Glutamatergic neuron (in vitro differentiated cells): ENCODE data around the gene MX1. TPM values are rescaled to one million over a fixed set of nuclear protein-coding genes. Genes with fewer than 3 reads are reported as not detected.

Source experiments
- DNase-seq: peaks from one replicate; pipeline ENCODE4 v3.0.0; 2022
- H3K27ac Mint-ChIP-seq: one replicate; pipeline ENCODE4 v1.8.0; 2020; ENCODE audit warnings: mild to moderate bottlenecking, mixed read lengths, inconsistent platforms; ENCODE audit not compliant: unreplicated experiment
- H3K27me3 Mint-ChIP-seq: one replicate; pipeline ENCODE4 v1.8.0; 2020; ENCODE audit warnings: mild to moderate bottlenecking, moderate library complexity, mixed read lengths, inconsistent platforms; ENCODE audit not compliant: unreplicated experiment
- H3K36me3 Mint-ChIP-seq: one replicate; pipeline ENCODE4 v1.8.0; 2020; ENCODE audit warnings: mild to moderate bottlenecking, mixed read lengths, inconsistent platforms; ENCODE audit not compliant: unreplicated experiment
- H3K4me1 Mint-ChIP-seq: one replicate; pipeline ENCODE4 v1.8.0; 2020; ENCODE audit warnings: mild to moderate bottlenecking, low read depth, mixed read lengths, inconsistent platforms; ENCODE audit not compliant: unreplicated experiment
- H3K4me3 Mint-ChIP-seq: one replicate; pipeline ENCODE4 v1.8.0; 2020; ENCODE audit warnings: mild to moderate bottlenecking, mixed read lengths, inconsistent platforms; ENCODE audit not compliant: unreplicated experiment
- H3K9me3 Mint-ChIP-seq: one replicate; pipeline ENCODE4 v1.8.0; 2020; ENCODE audit warnings: mild to moderate bottlenecking, moderate library complexity, mixed read lengths, inconsistent platforms; ENCODE audit not compliant: unreplicated experiment
- total RNA-seq: library from RNA; stranded (reverse); fragmentation: NEBNext Ultra II Directional; extraction: Animal tissue kit (Norgen Biotek cat#: 25700); gene quantifications from one replicate; pipeline ENCODE4 v1.2.1, GENCODE V29; 2021; ENCODE audit not compliant: unreplicated experiment
- TF ChIP-seq, protein P1 (sequence below): fragments of 200-600 bp; sonication (generic); IDR thresholded peaks from one replicate; pipeline ENCODE4 v1.5.0; 2021; ENCODE audit not compliant: partially characterized antibody, unreplicated experiment

The MX1 gene
- total RNA-seq, 1 donor from 2014 or later, result 1.5 TPM

- no peak overlapping the region for H3K27ac Mint-ChIP-seq
- H3K36me3 Mint-ChIP-seq, result no peaks in the 10 kb centered on the region
- TF ChIP-seq, protein P1, sequence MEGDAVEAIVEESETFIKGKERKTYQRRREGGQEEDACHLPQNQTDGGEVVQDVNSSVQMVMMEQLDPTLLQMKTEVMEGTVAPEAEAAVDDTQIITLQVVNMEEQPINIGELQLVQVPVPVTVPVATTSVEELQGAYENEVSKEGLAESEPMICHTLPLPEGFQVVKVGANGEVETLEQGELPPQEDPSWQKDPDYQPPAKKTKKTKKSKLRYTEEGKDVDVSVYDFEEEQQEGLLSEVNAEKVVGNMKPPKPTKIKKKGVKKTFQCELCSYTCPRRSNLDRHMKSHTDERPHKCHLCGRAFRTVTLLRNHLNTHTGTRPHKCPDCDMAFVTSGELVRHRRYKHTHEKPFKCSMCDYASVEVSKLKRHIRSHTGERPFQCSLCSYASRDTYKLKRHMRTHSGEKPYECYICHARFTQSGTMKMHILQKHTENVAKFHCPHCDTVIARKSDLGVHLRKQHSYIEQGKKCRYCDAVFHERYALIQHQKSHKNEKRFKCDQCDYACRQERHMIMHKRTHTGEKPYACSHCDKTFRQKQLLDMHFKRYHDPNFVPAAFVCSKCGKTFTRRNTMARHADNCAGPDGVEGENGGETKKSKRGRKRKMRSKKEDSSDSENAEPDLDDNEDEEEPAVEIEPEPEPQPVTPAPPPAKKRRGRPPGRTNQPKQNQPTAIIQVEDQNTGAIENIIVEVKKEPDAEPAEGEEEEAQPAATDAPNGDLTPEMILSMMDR, result no peak
- peaks cover 20% of the 10 kb centered on the region for H3K4me1 Mint-ChIP-seq
- peaks cover 10% of the 10 kb centered on the region for H3K9me3 Mint-ChIP-seq
- no peak for DNase-seq
- no peak overlapping the region for H3K4me3 Mint-ChIP-seq
- peaks cover 8% of the 10 kb centered on the region for H3K27me3 Mint-ChIP-seq
These were observed 46.9 kb downstream of the MX1 start for GRCh38 chr21:41472753-41473548.

DNA sequence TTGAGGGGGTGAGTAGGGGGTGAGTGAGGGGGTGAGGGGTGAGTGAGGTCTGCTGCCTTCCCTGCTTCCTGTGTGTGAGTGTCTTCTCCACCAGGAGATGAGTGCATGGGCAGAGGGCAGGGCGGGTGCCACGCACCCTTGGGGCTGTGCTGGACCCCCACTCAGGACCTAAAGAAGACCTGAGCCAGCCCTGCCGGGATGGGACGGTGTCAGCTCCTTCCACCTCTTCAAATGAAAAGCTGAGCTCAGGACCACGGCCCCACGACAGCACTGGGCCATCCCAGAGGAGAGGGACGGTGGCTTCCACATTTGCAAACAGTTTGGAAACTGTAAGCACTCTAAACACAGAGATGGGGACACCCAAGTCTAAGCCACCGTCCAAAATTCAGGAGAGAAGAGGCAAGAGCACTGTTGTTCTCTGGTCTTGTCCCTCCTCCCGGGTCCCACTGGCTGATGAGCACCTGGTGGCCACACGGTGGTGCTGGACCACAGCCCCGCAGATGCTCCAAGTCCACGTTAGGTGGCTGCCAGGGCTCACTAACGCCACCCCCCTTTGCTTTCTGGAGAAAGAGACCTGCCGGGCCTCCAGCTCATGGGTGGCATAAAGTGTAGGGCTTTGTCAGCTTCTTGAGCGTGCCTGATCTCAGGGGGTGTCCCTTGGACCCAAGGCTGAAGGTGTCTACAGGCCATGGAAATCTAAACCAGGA lies 49.8 kb downstream of the MX1 start:
- Mint-ChIP-seq H3K4me3 (no peak overlapping the region), H3K4me1 (no peaks in the 10 kb centered on the region), H3K27ac (no peak overlapping the region), H3K9me3 (no peaks in the 10 kb centered on the region), H3K36me3 (no peaks in the 10 kb centered on the region), H3K27me3 (peaks cover 6% of the 10 kb centered on the region)
- DNase-seq, result no peak
- TF ChIP-seq, protein P1, result no peak

- Mint-ChIP-seq H3K4me1 (no peaks in the 10 kb centered on the region), H3K36me3 (no peaks in the 10 kb centered on the region), H3K27me3 (peaks cover 4% of the 10 kb centered on the region), H3K9me3 (no peaks in the 10 kb centered on the region), H3K4me3 (no peak overlapping the region), H3K27ac (no peak overlapping the region)
- TF ChIP-seq, protein P1, result no peak
- DNase-seq, result no peak
These were observed 51.7 kb downstream of the MX1 start for GRCh38 chr21:41477641-41478318.

- H3K9me3 Mint-ChIP-seq, result no peaks in the 10 kb centered on the region
- H3K27me3 Mint-ChIP-seq, result peaks cover 4% of the 10 kb centered on the region
- H3K4me3 Mint-ChIP-seq, result no peak overlapping the region
- H3K4me1 Mint-ChIP-seq, result no peaks in the 10 kb centered on the region
- TF ChIP-seq, protein P1, result no peak
- H3K36me3 Mint-ChIP-seq, result no peaks in the 10 kb centered on the region
- DNase-seq, result no peak
- H3K27ac Mint-ChIP-seq, result no peak overlapping the region
These were observed 52.5 kb downstream of the MX1 start for GRCh38 chr21:41478319-41479177.
